Neural progenitor cell (in vitro differentiated cells): ENCODE results near the gene DTNA.

Experiments used
- CTCF ChIP-seq: fragments of 200-600 bp; sonication (generic); IDR thresholded peaks from 2 replicates; pipeline ENCODE4 v1.5.1; 2017; ENCODE audit warnings: antibody characterized with exemption, mild to moderate bottlenecking
- EZH2 ChIP-seq: fragments of 200-600 bp; sonication (generic); IDR thresholded peaks from 2 replicates; pipeline ENCODE4 v1.6.1; 2017; ENCODE audit warnings: antibody characterized with exemption, mild to moderate bottlenecking, moderate library complexity

DNA sequence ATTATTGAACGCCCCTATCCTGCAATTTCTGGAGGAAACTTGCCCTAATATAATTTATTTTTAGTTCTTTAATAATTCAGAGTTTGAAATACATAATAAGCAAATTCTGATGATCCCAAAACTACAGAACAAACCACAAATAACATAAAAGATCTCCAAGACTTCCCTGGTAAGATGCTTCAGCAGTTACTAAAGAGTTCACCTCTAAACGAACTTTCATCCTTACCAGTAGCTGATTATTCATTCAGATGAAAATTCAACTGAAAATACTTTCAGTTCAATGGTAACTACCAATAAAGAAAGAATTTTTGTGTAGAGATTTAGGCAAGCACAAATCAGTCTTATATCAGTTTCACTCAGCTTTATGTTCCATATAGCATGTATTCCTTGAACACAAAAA, 201.0 kb downstream of the DTNA start:
- TF ChIP-seq CTCF (no peak), EZH2 (no peak)
